ENCODE measurements around the gene RSAD1.

Gene RSAD1

DNA sequence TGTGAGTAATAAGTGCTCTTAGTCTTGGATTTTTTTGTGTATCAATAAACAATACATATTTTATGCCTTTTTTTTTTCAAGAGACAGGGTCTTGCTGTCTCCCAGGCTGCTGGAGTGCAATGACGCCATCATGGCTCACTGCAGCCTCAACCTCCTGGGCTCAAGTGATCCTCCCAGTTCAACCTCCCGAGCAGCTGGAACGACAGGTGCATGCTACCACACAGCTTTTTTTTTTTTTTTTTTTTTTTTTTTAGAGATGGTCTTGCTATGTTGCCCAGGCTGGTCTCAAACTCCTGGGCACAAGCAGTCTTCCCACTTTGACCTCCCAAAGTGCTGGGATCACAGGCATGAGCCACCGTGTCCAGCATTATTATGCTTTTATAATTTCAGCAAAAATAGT lies 39.7 kb upstream of the RSAD1 start:
- H3K4me3 ChIP-seq (ENCODE audit: control insufficient read depth, low read depth, low read length): no peak overlapping the region
- TF ChIP-seq CTCF (conservative IDR thresholded peaks at IDR 0.05; ENCODE audit: control insufficient read depth, insufficient read depth, low read depth, low read length): no peak
- no peak for DNase-seq (ENCODE audit: low read depth)

DNA sequence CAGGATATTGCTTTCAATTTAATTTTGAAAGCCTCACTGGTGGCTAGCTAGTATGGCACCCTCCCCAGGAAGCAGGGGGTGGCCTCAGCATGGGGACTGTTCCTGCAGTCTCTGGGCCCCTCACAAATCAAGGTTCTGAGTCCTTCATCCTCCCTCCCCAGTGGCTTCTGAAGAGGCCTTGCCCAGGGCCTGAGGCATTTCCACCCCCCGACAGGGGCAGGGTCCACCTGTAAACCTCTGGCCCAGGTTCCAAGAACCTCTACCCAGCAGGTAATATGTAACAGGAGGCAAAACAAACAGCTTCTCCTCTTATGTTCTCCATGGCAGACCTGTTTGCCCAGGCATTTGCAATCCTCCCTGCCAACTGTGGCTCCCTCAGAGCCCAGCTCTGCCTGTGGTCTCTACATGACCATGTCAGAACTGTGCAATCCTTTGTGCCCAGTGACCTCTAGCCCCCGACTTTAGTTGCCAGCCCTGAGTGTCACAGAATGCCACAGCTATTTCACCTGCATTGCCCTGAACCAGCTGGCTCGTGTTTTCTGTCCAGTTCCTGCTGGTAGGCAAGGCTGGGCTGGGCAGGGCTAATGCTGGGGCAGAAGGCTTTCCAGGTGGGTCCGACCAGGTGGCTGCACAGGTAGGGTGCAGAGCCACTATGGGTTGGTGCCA lies 38.4 kb upstream of the RSAD1 start:
- H3K4me3 ChIP-seq (ENCODE audit: control insufficient read depth, low read depth, low read length): no peak overlapping the region
- DNase-seq (ENCODE audit: low read depth): no peak
- TF ChIP-seq CTCF (conservative IDR thresholded peaks at IDR 0.05; ENCODE audit: control insufficient read depth, insufficient read depth, low read depth, low read length): no peak

- DNase-seq (ENCODE audit: low read depth): no peak
- no peak overlapping the region for H3K4me3 ChIP-seq (ENCODE audit: control insufficient read depth, low read depth, low read length)
- TF ChIP-seq CTCF (conservative IDR thresholded peaks at IDR 0.05; ENCODE audit: control insufficient read depth, insufficient read depth, low read depth, low read length): no peak
Measured at GRCh38 chr17:50440838-50441829, 37.5 kb upstream of the RSAD1 start.

GRCh38 chr17:50443505-50443974 lies 35.1 kb upstream of the RSAD1 start:
- DNase-seq (ENCODE audit: low read depth): no peak
- H3K4me3 ChIP-seq (ENCODE audit: control insufficient read depth, low read depth, low read length): no peak overlapping the region
- TF ChIP-seq CTCF (conservative IDR thresholded peaks at IDR 0.05; ENCODE audit: control insufficient read depth, insufficient read depth, low read depth, low read length): no peak

GRCh38 chr17:50444841-50445715 lies 33.6 kb upstream of the RSAD1 start:
- H3K4me3 ChIP-seq (ENCODE audit: control insufficient read depth, low read depth, low read length): no peak overlapping the region
- no peak for DNase-seq (ENCODE audit: low read depth)
- no peak for TF ChIP-seq CTCF (conservative IDR thresholded peaks at IDR 0.05; ENCODE audit: control insufficient read depth, insufficient read depth, low read depth, low read length)

DNA sequence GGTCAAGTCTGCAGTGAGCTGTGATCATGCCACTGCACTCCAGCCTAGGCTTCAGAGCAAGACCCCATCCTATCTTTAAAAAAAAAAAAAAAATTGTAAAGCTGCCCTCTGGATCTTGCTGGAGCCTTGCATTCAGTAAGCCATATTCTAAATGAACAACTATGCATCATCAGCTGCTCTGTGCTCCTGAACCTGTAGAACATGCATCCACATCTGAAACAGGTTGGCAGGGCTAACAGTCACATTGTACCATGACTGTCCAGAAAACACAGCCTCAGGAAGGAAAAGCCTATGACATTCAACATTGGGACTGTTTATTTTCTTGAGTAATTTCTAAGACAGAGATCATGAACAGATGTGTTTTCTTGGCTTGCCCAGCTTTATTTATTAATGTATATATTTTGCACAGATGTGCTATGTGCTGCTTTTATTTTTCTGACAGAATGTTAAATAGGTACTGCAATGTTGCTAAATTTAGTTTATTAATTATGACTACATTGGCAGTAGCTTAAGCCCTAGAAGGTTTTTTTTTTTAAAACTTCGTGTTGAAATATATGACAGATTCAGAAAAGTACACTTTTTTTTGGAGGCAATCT lies 32.8 kb upstream of the RSAD1 start:
- no peak overlapping the region for H3K4me3 ChIP-seq (ENCODE audit: control insufficient read depth, low read depth, low read length)
- DNase-seq (ENCODE audit: low read depth): no peak

More for the DNA sequence above, 32.8 kb upstream of the RSAD1 start:
- TF ChIP-seq CTCF (conservative IDR thresholded peaks at IDR 0.05; ENCODE audit: control insufficient read depth, insufficient read depth, low read depth, low read length): no peak

Measured in fibroblast of mammary gland (primary cell).